GM12874 (cell line): ENCODE data around the gene NUBP1.

ENCODE experiments used
- TF ChIP-seq, protein P1 (sequence below): IDR thresholded peaks from 2 replicates; pipeline ENCODE4 v1.5.1; 2011; ENCODE audit warnings: low read depth, mild to moderate bottlenecking, control low read depth, low read length, moderate library complexity; ENCODE audit not compliant: insufficient read depth

Gene NUBP1

GRCh38 chr16:10812312-10813098 lies 68.9 kb downstream of the NUBP1 start:
- TF ChIP-seq, protein P1, sequence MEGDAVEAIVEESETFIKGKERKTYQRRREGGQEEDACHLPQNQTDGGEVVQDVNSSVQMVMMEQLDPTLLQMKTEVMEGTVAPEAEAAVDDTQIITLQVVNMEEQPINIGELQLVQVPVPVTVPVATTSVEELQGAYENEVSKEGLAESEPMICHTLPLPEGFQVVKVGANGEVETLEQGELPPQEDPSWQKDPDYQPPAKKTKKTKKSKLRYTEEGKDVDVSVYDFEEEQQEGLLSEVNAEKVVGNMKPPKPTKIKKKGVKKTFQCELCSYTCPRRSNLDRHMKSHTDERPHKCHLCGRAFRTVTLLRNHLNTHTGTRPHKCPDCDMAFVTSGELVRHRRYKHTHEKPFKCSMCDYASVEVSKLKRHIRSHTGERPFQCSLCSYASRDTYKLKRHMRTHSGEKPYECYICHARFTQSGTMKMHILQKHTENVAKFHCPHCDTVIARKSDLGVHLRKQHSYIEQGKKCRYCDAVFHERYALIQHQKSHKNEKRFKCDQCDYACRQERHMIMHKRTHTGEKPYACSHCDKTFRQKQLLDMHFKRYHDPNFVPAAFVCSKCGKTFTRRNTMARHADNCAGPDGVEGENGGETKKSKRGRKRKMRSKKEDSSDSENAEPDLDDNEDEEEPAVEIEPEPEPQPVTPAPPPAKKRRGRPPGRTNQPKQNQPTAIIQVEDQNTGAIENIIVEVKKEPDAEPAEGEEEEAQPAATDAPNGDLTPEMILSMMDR: peak; percentile 23; the same call in 1 of the 2 replicates

DNA sequence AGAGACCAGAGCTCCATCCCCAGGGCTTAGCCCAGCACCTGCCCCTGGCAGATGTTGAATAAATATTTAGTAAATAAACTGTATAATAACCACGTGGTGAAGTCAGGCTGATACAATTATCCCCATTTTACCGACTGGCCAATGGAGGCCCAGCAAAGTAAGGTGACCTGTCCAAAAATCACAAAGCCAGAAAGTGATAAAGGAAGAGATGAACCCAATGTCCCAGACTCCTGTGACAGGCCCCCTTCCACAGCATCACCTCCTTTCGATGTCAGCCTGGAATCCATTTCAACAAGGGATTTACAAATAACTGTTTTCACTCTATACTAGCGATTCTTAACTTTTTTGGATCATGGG lies 69.4 kb downstream of the NUBP1 start:
- TF ChIP-seq, protein P1: no peak

- TF ChIP-seq, protein P1: no peak
Measured at GRCh38 chr16:10817514-10817913, 73.9 kb downstream of the NUBP1 start.

DNA sequence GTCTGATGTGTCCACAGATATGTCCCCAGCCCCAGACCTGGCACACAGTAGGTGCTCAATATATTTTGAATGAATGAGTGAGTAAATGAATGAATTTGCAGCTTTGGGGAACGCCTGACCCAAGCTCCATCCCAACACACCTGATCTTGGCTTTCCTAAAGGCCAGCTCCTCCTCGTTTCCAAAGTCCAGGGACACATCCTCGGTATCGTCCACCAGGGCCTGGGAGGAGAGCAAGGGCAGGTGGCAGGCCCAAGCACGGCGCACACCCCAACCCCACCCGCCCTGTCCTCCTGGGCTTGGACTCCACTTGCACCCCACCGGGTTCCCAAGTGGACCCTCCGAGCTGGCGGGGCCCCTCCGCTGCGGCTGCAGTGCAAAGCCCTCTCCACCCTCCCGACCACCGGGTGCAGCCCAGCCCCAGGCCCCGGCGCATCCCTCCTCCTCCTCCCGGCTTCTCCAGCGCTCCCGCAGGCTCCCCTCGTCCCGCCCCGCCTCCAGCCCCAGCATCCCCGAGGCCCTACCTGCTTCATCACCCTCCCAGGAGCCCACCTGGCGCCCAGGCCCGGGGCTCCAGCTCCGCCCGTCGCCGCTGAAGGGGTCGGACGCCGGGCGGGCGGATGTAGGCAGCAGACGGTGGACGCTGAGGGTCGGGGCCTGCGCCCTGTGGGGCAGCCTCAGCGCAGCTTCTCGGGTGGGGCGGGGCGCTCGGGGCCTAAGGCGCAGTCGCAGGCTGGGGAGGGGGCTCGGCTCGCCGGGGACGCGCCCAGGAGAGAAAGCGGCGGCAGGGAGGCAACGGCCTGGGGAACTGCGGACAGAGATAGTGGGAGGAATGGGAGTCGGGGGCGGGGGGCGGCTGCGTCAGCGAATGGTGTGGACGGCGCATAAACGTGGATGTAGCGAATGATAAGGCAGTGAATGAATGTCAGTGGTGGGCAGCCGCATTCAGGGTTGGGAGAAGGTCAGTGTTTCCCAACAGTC lies 74.6 kb downstream of the NUBP1 start, which contains the start of gene TVP23A:
Gene TVP23A, minus strand, starts transcription at position 832 of the 979 bp plus-strand sequence. Its CDS starts 301 bp downstream, at position 531.
- TF ChIP-seq, protein P1: no peak
